ENCODE results near the gene NR2F6. TPM values are rescaled to one million over a fixed set of nuclear protein-coding genes. Genes with fewer than 3 reads are reported as not detected.

Gene NR2F6
- total RNA-seq, 1 experiment from 2014 or later = 64.8 TPM

DNA sequence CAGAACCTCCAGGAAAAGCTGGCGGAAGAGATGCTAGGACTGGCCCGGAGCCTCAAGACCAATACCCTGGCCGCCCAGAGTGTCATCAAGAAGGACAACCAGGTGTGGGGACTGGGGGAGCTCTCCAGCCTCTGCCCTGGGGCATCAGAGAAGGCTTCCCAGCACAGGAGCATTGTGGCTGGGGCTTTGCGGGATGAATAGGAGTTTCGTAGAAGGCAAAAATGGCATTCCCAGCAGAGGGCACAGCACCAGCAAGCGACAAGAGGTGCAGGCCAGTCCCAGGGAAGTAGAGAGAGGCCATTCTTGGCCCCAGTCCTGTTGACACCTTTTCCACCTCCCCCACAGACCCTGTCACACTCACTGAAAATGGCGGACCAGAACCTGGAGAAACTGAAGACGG lies 26.4 kb downstream of the NR2F6 start:
- DNase-seq (ENCODE audit: low read depth in 1 of 2, low spot score in 2 of 2) = no peak
- H3K9me3 ChIP-seq (replicated peaks) = no peaks in the 10 kb centered on the region
- peaks cover 30% of the 10 kb centered on the region for H3K36me3 ChIP-seq
- H3K4me3 ChIP-seq = no peak overlapping the region
- no peak overlapping the region for H3K27ac ChIP-seq
- peaks cover 23% of the 10 kb centered on the region for H3K4me1 ChIP-seq (replicated peaks)
- H3K27me3 ChIP-seq (replicated peaks) = no peaks in the 10 kb centered on the region

- peaks cover 46% of the 10 kb centered on the region for H3K36me3 ChIP-seq
- peaks cover 23% of the 10 kb centered on the region for H3K4me1 ChIP-seq (replicated peaks)
- no peaks in the 10 kb centered on the region for H3K9me3 ChIP-seq (replicated peaks)
- H3K27me3 ChIP-seq (replicated peaks) = no peaks in the 10 kb centered on the region
- no peak overlapping the region for H3K27ac ChIP-seq
- no peak for DNase-seq (ENCODE audit: low read depth in 1 of 2, low spot score in 2 of 2)
- peak overlapping the region; percentile 69 for H3K4me3 ChIP-seq
These were observed 29.6 kb downstream of the NR2F6 start for GRCh38 chr19:17216058-17216670.

- Histone ChIP-seq H3K4me3 (peak within 1 kb of the TSS; percentile 69), H3K4me1 (replicated peaks) (peaks cover 19% of the 10 kb centered on the region), H3K27me3 (replicated peaks) (no peaks in the 10 kb centered on the region), H3K36me3 (peaks cover 53% of the 10 kb centered on the region), H3K9me3 (replicated peaks) (no peaks in the 10 kb centered on the region), H3K27ac (peak within 1 kb of the TSS; percentile 93)
- DNase-seq (ENCODE audit: low read depth in 1 of 2, low spot score in 2 of 2) = peak; percentile 91 to 97
These were observed 30.4 kb downstream of the NR2F6 start, which contains the start of gene USE1 for GRCh38 chr19:17215127-17215971. USE1 (plus strand) TSS chr19:17215357; CDS start chr19:17215406, 49 bp downstream.

GRCh38 chr19:17214508-17215126 lies 31.1 kb downstream of the NR2F6 start:
- Histone ChIP-seq H3K27me3 (replicated peaks) (no peaks in the 10 kb centered on the region), H3K36me3 (peaks cover 57% of the 10 kb centered on the region), H3K4me3 (peak overlapping the region; percentile 69), H3K27ac (peak overlapping the region; percentile 93), H3K4me1 (replicated peaks) (peaks cover 12% of the 10 kb centered on the region), H3K9me3 (replicated peaks) (no peaks in the 10 kb centered on the region)
- DNase-seq (ENCODE audit: low read depth in 1 of 2, low spot score in 2 of 2) = no peak

DNA sequence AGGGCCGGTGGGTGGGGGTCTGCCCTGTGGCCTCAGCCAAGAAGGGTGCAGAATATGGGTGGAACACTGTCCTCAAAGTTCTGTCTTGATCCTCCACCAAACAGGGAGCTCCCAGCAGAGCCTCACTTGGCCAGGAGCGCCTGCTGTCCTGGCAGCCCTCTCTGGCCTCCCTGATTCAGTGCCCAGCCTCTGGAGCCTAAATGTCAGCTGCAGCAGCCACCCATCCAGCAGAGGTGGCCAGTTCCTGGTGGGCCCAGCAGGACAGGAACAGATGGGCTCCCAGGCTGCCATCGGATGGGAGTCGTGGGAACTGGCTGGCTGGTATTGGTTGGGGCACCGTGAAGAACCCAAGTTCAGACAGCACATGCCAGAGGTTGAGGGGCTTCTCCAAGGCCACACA lies 32.4 kb downstream of the NR2F6 start:
- no peak for DNase-seq (ENCODE audit: low read depth in 1 of 2, low spot score in 2 of 2)
- Histone ChIP-seq H3K4me3 (no peak overlapping the region), H3K9me3 (replicated peaks) (no peaks in the 10 kb centered on the region), H3K4me1 (replicated peaks) (peaks cover 17% of the 10 kb centered on the region), H3K27ac (no peak overlapping the region), H3K27me3 (replicated peaks) (no peaks in the 10 kb centered on the region), H3K36me3 (peaks cover 63% of the 10 kb centered on the region)

- H3K4me1 ChIP-seq (replicated peaks) = peaks cover 17% of the 10 kb centered on the region
- no peaks in the 10 kb centered on the region for H3K9me3 ChIP-seq (replicated peaks)
- no peak for DNase-seq (ENCODE audit: low read depth in 1 of 2, low spot score in 2 of 2)
- H3K27ac ChIP-seq = no peak overlapping the region
- no peak overlapping the region for H3K4me3 ChIP-seq
- H3K27me3 ChIP-seq (replicated peaks) = no peaks in the 10 kb centered on the region
- peaks cover 60% of the 10 kb centered on the region for H3K36me3 ChIP-seq
These were observed 33.9 kb downstream of the NR2F6 start for GRCh38 chr19:17211547-17212446.

- H3K27me3 ChIP-seq (replicated peaks) = no peaks in the 10 kb centered on the region
- no peaks in the 10 kb centered on the region for H3K9me3 ChIP-seq (replicated peaks)
- peaks cover 12% of the 10 kb centered on the region for H3K4me1 ChIP-seq (replicated peaks)
- DNase-seq (ENCODE audit: low read depth in 1 of 2, low spot score in 2 of 2) = no peak
- peaks cover 62% of the 10 kb centered on the region for H3K36me3 ChIP-seq
- H3K4me3 ChIP-seq = no peak overlapping the region
- H3K27ac ChIP-seq = no peak overlapping the region
These were observed 35.4 kb downstream of the NR2F6 start for GRCh38 chr19:17210296-17210695.

DNA sequence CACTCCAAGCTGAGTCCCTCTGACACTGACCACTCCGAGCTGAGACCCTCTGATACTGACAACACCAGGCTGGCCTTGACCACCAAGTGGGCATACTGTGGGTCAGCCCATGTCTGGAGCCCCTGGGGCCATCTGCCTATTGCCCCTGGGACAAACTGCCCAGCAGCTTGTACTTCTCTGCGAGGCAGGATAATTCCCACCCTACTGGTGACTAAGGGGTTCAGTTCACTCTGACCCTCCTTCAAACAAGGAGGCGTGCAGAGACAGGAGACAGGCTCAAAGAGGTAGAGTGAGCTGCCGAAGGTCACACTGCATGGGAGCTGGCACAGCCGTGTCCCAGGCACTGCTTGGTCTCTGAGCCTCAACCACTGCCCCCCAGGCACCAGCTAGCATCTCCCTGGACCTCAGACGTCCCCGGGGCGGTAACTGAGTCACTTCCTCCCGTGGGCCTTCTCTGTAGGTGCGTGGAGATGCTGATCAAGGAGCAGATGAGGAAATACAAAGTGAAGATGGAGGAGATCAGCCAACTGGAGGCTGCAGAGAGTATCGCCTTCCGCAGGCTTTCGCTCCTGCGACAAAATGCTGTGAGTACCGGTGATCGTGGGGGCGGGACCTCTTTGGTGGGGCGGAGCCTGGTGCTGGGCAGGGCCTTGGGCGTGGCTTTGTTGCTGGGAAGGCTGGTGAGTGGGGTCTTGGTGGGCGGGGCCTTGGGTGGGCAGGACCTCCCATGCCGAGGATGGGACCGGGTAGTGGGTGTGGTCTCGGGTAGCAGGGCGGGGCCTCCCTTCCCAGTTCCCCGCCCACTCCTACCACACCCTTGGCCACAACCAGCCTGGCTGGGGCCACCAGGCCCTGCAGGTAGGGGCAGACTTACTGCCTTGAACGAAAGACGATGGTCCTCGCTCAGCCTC lies 36.3 kb downstream of the NR2F6 start:
- peak; percentile 40 to 80 for DNase-seq (ENCODE audit: low read depth in 1 of 2, low spot score in 2 of 2)
- peaks cover 71% of the 10 kb centered on the region for H3K36me3 ChIP-seq
- no peak overlapping the region for H3K27ac ChIP-seq
- H3K4me3 ChIP-seq = no peak overlapping the region
- H3K4me1 ChIP-seq (replicated peaks) = peaks cover 6% of the 10 kb centered on the region
- no peaks in the 10 kb centered on the region for H3K27me3 ChIP-seq (replicated peaks)
- H3K9me3 ChIP-seq (replicated peaks) = no peaks in the 10 kb centered on the region

DNA sequence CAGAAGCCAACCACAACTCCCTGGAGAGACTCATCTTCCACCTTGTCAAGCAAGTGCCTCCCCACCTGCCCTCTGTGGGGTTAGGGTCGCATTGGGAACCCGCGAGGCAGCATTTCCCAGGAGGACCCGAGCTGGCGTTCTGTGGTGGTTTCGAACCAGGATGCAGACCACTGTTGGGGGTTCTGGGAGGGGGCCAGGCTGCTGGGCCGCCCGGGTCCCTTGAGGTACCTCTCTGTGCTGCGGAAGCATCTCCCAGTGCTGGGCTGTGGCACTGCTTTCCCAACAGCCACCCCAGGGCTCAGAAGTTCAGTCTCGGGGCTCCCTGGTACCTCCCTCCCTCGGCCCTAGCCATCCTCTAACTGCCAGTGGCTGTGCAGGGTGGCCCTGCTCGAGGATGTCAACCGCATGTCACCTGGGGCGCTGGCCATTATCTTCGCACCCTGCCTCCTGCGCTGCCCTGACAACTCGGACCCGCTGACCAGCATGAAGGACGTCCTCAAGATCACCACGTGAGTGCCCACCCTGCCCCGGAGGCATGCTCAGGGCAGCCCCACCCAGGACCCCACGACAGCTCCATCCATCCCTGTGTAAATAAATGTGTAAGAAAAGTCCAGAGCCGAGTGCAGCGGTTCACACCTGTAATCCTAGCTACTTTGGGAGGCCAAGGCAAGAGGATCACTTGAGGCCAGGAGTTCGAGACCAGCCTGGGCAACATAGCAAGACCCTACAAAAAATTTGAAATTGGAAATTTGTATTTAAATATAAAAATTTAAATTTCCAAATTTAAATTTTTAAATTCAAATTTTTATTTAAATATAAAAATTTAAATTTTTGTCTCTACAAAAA lies 38.8 kb downstream of the NR2F6 start:
- Histone ChIP-seq H3K27ac (no peak overlapping the region), H3K36me3 (peaks cover 80% of the 10 kb centered on the region), H3K4me3 (no peak overlapping the region), H3K27me3 (replicated peaks) (no peaks in the 10 kb centered on the region), H3K9me3 (replicated peaks) (no peaks in the 10 kb centered on the region), H3K4me1 (replicated peaks) (peaks cover 5% of the 10 kb centered on the region; the same call in 1 of the 2 replicates)
- no peak for DNase-seq (ENCODE audit: low read depth in 1 of 2, low spot score in 2 of 2)

- no peak overlapping the region for H3K27ac ChIP-seq
These were observed 40.2 kb downstream of the NR2F6 start for GRCh38 chr19:17205237-17206140.

DNA sequence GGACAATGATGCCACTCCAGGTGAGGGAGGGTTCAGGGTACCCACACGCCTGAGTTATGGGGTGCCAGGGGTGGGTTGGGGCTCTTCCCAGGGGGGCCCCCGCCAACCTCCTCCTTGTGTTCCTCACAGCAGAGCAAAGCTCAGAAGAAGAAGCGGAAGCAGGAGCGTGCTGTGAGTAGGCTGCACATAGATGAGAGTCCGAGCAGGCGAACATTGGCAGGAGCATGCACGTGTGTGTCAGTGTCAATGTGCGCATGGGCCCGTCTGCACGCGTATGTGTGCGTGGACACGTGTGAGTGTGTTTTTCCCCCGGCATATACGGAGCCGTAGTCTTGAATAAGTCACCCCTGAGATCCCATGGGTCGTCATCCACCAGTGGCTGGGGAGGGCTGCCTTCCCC lies 43.0 kb downstream of the NR2F6 start:
- H3K36me3 ChIP-seq = peaks cover 83% of the 10 kb centered on the region
- peak in 1 of 2 experiments; percentile 41 for DNase-seq (ENCODE audit: low read depth in 1 of 2, low spot score in 2 of 2)
- H3K9me3 ChIP-seq (replicated peaks) = no peaks in the 10 kb centered on the region
- H3K27ac ChIP-seq = no peak overlapping the region
- H3K27me3 ChIP-seq (replicated peaks) = no peaks in the 10 kb centered on the region
- no peak overlapping the region for H3K4me3 ChIP-seq
- no peaks in the 10 kb centered on the region for H3K4me1 ChIP-seq (replicated peaks)

More at GRCh38 chr19:17205237-17206140, 40.2 kb downstream of the NR2F6 start:
- Histone ChIP-seq H3K9me3 (replicated peaks) (no peaks in the 10 kb centered on the region), H3K36me3 (peaks cover 84% of the 10 kb centered on the region), H3K4me1 (replicated peaks) (peaks cover 5% of the 10 kb centered on the region; the same call in 1 of the 2 replicates), H3K4me3 (no peak overlapping the region), H3K27me3 (replicated peaks) (no peaks in the 10 kb centered on the region)
- DNase-seq (ENCODE audit: low read depth in 1 of 2, low spot score in 2 of 2) = no peak

Measured in SJSA1 (cell line).